Ureter (tissue), 1 donor: ENCODE data around the gene ERVW-1. TPM values are rescaled to one million over a fixed set of nuclear protein-coding genes. Genes with fewer than 3 reads are reported as not detected.
"Not testable (repeated sequence)": the region's sequence is repeated elsewhere in the genome, so short reads cannot be mapped to it uniquely, and the experiment has no call there.

Source experiments
- DNase-seq: peaks from one replicate; pipeline ENCODE4 v3.0.0-alpha.2; 2020; ENCODE audit warnings: low spot score
- total RNA-seq: library from RNA; stranded (reverse); gene quantifications from one replicate; pipeline ENCODE4 v1.2.4, GENCODE V29; 2023
- donor health status: DM: yes; HTN: yes; CAD: no.

Gene ERVW-1
- total RNA-seq, 1 donor from 2014 or later: not detected

DNA sequence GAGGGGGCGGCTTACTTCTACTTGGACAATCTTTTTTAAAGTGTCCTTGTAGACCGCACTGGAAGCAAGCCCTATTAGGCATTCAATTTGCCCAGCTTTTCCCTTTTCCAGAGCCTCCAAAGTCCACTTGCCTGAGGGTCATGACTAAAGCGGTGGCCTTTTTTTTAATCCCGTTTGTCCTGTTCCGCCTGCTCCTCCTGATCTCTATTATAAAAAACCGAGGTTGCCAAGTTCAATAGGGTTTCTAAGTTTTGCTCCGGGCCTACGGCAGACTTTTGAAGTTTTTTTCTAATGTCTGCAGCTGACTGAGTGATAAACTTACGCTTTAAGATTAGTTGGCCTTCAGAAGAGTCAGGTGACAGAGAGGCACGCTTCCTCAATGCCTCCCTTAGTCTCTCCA, 3.8 kb downstream of the ERVW-1 start:
- not testable (repeated sequence) for DNase-seq

DNA sequence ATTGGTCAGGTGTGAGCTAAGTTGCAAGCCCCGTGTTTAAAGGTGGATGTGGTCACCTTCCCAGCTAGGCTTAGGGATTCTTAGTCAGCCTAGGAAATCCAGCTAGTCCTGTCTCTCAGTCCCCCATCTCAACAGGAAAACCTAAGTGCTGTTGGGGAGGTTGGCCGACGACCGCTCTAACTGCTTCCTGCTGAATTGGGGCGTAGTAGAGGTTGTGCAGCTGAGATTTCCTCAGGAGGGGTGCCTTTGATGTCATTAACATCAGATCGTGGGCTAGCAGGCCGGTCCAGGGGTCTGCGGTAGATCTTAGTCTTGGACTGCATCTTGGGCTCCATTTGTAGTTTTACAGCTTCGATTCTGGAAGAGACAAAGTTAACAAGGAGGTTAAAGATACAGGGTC, 9.2 kb downstream of the ERVW-1 start:
- DNase-seq: not testable (repeated sequence)

DNA sequence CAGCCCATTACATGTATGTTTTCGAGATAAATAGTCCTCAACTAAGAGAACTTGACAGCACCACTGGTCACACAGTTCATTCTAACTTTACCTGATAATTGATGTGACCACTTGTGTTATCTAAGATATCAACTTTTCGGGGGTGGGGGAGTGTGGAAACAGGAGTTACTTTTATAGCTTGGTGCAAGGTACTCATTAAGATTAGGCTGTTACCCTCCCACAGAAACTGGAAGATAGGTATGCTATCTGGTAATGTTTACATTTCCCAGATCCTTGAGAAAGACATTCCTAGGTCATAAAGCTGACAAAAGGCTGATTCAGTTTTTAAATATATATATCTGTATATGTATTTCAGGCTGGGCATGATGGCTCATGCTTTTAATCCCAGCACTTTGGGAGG, 11.1 kb downstream of the ERVW-1 start:
- DNase-seq: no peak

GRCh38 chr7:92464515-92464914, 13.2 kb downstream of the ERVW-1 start:
- DNase-seq: no peak

DNA sequence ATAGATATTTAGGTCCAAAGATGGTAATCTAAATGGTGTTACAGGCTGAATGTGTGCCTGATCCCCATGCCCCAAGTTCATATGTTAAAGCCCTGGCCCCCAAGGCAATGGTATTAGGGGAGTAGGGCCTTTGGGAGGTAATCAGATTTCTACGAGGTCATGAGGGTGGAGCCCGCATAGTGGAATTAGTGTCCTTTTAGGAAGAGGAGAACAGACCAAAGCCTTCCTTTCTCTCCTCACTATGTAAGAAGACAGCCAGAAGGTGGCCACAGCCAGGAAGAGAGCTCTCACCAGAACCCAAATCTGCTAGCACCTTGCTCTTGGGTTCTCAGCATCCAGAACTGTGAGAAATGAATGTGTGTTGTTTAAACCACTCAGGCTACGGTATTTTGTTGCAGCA, 15.2 kb downstream of the ERVW-1 start:
- no peak for DNase-seq

GRCh38 chr7:92461027-92462003, 16.4 kb downstream of the ERVW-1 start:
- no peak for DNase-seq

DNA sequence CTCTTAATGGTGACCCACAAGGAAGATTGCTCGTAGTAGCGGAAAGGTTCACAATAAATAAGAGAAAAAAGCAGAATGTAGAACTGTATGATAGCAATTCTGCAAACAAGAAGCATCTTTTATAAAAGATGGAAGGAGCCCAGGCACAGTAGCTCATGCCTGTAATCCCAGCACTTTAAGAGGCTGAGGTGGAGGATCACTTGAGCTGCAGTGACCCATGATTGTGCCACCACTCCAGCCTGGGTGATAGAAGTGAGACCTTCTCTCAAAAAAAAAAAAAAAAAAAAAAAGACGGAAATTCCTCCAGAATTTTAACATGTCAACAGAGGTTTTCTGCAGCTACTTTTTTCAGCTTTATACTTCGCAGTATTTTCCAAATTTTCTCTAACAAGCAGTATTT, 17.2 kb downstream of the ERVW-1 start:
- no peak for DNase-seq

GRCh38 chr7:92460109-92460508, 17.6 kb downstream of the ERVW-1 start:
- DNase-seq: no peak

DNA sequence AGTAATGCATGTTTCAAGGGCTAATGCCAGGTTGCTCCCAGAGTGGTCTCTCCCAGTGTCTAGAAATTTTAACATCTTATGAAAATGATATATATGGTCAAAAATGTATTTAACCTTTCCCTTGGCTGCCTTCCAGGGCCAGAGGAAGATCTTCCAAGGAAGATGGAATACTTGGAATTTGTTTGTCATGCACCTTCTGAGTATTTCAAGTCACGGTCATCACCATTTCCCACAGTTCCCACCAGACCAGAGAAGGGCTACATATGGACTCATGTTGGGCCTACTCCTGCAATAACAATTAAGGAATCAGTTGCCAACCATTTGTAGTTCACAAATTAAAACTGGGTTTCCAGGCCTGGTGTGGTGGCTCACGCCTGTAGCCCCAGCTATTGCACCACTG, 21.5 kb downstream of the ERVW-1 start:
- no peak for DNase-seq

GRCh38 chr7:92451645-92452044, 26.1 kb downstream of the ERVW-1 start:
- DNase-seq: no peak

DNA sequence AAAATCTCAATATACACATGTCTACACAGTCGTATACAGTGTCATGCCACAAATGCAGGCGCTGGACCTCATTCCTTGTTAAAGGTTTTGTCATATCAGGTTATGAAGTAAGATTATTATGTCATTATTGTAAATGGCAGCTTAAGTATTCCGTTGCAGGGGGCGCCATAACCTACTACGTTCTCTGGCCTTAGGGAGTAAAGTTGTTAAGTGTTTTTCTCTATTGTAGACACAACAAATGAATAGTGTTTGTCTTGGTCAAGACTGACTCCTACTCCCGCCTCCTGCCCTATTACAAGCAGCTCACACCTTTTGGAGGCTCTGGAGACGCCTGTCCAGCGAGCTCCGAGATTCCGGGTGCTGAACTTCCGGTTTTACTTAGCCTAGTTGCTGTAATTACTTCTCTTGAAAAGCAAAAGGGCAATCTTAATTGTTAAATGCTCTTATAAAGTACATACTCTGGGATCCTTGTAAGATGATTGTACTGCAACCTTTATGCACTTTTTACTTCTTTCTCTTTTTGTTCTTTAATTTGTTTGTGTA, 29.5 kb downstream of the ERVW-1 start:
- peak; percentile 57 for DNase-seq

DNA sequence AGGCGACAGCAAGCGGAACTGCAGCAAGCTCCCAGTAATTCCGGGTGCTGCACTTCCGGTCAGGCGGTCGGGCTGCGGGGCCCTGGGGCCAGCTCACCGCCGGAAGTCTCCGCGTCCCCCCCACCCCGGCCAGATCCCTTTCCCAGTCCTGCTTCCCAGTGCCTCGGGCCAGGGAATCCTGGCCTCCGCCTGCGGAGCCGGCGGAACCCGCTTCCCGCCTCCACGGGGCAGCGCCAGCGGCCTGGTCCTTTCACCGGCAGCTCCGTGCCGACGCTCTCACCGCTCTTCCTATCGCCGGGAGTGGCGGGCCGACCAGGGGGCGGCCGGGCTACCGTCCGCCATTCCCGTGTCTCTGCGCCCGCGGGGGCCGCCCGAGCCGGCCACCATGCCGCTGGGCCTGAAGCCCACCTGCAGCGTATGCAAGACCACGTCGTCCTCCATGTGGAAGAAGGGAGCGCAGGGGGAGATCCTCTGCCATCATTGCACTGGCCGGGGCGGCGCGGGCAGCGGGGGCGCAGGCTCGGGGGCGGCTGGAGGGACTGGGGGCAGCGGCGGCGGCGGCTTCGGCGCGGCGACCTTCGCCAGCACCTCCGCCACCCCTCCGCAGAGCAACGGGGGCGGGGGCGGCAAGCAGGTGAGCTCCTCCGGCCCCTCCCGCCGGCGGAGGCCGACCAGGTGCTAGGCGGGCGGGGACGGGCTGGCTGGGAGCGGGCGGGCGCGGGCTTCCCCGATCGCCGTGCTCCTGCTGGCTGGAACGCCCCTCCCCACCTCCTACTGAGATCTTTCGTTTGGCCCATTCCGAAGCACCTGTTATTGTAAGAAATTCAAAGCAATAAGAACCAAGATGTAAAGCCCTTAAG, 30.2 kb downstream of the ERVW-1 start, which contains the start of gene GATAD1:
GATAD1 (plus strand) TSS at position 138 of the 860 bp plus-strand sequence; CDS start at position 386, 248 bp downstream.
- peak; percentile 94 for DNase-seq

- DNase-seq: no peak
These were observed 30.8 kb downstream of the ERVW-1 start for GRCh38 chr7:92446869-92447344.

DNA sequence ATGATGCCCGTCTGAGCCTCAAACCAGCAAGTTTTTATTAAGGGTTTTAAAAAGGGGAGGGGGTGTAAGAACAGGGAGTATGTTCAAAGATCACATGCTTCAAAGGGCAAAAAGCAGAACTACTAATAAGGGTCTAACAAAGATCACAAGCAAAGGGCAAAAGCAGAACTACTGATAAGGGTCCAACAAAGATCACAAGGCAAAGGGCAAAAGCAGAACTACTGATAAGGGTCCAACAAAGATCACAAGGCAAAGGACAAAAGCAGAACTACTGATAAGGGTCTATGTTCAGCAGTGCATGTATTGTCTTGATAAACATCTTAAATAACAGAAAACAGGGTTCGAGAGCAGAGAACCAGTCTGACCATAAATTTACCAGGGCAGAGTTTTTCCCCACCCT, 35.0 kb downstream of the ERVW-1 start:
- not testable (repeated sequence) for DNase-seq

DNA sequence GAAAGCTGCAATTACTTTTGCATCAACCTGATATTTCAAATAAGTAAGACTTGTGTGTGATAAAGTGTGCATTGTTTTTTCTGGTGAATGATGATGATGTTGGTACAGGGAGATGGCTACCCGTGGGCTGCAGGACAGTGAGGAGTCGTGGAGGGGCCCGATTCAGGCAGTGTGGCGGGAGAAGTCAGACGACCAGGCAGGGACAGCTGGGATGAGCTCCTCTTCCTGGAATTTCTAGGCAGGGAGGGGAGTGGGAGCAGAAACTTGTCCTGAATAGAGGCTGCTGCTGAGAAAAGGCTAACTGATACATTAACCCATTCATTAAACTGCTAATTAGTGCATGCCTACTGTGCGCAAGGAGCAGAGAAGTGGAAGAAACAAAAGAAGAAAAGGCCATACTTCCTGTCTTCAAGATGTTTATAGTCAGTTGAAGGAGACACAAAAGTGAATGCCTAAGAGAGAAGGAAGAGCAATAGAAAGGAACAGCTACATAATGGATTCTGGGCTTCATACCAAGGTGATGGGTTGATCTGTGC, 39.7 kb downstream of the ERVW-1 start:
- no peak for DNase-seq

GRCh38 chr7:92436612-92437445, 40.9 kb downstream of the ERVW-1 start:
- no peak for DNase-seq

- DNase-seq: no peak
These were observed 42.2 kb downstream of the ERVW-1 start for GRCh38 chr7:92435542-92435941.

- DNase-seq: no peak
These were observed 44.7 kb downstream of the ERVW-1 start for GRCh38 chr7:92433019-92433418.

- no peak for DNase-seq
These were observed 45.3 kb downstream of the ERVW-1 start for GRCh38 chr7:92432299-92432946.

- no peak for DNase-seq
These were observed 50.6 kb downstream of the ERVW-1 start for GRCh38 chr7:92427193-92427592.
